ENCODE results near the gene HTR2B.
"Not testable (repeated sequence)": the region's sequence is repeated elsewhere in the genome, so short reads cannot be mapped to it uniquely, and the experiment has no call there.

The HTR2B gene

DNA sequence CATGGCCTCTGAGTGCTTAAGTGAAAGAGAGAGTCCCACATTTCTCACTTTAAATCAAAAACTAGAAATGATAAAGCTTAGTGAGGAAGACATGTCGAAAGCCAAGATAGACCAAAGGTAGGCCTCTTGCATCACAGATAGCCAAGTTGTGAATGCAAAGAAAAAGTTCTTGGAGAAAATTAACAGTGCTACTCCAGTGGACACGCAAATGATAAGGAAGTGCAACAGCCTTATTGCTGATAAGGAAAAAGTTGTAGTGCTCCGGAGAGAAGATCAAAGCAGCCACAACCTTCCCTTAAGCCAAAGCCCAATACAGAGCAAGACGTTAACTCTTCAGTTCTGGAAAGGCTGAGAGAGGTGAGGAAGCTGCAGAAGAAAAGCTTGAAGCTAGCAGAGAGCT is 36.1 kb downstream of the HTR2B start:
- no peak for DNase-seq

DNA sequence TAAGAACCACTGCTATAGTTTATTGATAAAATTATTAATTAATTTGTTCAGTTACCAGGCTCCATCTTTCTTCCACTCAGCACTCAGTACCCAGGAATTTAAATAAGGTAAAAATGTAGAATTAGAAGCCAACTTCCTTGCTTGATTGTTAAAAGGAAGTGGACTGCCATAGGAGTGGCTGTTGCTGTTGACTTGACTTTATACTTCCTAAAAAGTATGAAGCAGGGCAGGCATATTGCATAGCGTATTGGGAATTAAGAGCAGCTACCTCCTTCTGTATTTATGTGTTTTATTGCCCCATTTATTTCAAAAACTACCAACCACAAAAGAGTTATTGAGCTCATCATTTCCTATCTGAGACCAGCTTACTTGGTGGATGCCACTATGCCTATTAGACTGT is 40.3 kb downstream of the HTR2B start:
- no peak for DNase-seq

DNA sequence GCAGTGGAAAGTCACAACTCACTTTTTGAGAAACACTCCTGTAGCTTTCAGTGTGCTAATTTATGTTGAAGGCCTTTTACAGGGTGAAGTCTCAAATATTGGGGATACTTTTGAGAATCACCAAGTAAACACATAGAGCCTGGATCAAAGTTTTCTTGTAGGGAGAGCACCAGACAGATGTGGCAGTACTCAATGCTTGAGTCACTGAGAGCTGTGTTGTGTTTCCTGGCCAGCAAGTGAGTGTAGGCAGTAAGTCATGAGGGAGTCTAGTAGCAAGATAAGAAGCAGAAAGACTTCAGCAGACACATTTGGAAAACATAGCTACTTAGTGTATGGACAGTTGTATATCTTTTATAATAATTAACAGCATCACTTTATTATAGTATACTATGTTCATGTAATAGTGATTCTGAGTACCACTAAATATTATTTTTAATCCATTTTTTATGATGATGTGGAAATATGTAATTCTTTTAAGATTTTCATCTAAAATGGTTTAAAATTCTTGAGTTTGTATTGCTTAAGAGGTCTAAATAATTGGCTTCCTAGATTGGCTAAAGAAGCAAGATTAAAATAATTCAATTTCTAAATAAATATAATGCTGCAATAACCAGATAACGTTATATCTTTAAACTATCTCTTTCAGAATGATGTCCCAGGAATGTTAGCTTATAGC is 55.3 kb downstream of the HTR2B start:
- no peak for DNase-seq

DNA sequence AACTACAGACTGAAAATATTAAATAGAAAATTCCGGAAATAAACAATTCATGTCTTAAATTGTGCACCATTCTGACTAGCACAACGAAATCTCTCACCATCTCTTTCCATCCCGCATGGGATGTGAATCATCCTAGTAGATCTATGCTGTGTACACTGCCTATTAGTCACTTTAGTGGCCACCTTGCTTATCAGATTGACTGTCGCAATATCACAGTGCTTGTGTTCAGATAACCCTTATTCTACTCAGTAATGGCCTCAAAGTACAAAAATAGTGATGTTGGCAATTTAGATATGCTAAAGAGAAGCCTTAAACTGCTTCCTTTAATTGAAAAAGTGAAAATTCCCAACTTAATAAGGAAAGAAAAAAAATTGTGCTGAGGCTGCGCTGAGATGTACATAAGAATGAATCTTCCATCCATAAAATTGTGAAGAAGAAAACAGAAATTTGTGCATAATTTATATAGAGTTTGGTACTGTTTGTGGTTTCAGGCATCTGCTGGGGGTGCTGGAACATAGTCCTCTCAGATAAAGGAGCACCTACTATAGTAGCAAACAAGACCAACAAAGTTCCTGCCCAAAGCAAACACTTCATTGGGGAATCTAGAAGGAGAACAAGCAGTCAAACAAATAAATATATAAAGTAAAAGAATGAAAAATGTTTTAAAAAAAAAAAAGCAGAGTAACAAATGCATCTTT is 56.2 kb downstream of the HTR2B start:
- DNase-seq: no peak

DNA sequence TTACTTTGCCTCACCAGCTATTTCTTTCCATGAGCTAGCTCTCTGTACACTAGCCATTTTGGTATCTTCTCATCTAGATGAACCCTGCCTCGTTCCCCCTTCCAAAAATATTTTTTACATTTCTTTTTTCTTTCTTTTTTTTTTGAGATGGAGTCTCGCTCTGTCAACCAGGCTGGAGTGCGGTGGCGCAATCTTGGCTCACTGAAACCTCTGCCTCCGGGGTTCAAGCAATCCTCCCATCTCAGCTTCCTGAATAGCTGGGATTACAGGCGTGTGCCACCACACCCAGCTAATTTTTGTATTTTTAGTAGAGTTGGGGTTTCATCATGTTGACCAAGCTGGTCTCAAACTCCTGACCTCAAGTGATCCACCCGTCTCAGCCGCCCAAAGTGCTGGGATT is 57.3 kb downstream of the HTR2B start:
- not testable (repeated sequence) for DNase-seq

DNA sequence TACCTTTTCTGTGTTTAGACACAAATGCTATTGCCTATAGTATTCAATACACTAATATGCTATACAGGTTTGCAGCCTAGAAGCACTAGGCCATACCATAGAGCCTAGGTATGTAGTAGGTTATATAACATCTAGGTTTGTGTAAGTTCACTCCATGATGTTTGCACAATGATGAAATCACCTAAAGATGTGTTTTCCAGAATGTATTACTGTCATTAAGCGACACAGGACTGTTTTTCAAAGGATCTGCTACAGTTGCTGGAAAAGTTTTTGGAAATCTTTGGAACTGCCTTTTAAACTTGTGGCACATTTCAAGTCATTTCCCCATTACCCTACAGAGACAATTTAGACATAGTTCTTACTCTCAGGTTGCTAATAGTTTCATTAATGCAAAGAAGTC is 58.9 kb downstream of the HTR2B start:
- no peak for DNase-seq

DNA sequence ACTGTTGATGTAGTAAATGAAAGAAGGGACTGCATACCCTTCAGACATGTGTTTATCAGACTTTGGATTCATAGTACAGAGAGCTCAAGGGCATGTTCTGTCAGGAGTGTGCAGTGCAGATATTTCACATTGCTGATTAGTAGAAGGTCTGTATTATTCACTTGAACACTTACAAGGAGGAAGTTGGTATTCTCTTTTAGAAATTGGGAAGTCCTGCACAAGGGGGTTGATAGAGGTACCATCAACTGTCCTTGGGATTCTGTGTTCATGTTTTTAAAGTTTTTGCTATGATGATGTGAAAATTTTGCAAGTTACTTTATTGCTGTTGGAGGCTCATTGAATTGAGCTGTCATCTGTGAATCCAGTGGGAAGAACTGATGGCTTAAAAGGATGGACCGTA is 61.5 kb downstream of the HTR2B start:
- no peak for DNase-seq

DNA sequence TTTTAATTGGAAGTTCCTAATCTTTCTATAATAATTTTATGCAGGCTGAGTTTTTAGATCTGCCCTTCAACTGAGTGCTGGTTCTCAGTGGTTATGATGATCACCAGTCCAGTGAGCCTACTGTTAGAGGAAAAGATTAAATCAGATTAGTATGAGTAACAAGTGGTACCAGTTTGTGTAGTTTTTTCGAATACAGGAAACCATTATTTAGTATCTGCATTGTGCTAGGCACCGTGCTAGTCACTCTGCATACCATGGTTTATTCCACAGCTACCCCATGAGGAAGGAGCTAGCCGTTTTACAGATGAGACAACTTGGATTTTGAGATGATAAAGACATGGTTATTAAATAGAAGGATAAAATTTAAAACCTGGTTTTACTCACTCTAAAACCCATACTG is 62.1 kb downstream of the HTR2B start:
- no peak for DNase-seq

DNA sequence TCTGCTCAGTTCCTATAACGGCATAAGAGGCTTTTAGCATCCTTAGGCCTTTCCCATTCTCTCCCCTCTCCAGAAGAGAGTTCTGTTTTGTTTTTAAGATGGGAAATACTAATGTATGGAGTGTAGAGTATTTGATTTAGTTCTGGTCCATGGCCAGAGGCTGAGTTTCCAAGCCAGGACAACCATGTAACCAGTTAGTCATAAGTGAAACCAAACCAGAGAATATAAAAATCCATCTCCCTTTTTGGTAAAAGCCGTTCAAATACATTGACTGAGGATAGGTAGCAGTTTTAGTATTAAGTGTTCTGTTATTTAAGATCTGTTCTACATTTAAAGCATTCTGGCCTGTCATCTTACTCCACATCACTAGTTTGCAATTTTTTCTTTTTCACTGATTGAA is 65.1 kb downstream of the HTR2B start:
- no peak for DNase-seq

DNA sequence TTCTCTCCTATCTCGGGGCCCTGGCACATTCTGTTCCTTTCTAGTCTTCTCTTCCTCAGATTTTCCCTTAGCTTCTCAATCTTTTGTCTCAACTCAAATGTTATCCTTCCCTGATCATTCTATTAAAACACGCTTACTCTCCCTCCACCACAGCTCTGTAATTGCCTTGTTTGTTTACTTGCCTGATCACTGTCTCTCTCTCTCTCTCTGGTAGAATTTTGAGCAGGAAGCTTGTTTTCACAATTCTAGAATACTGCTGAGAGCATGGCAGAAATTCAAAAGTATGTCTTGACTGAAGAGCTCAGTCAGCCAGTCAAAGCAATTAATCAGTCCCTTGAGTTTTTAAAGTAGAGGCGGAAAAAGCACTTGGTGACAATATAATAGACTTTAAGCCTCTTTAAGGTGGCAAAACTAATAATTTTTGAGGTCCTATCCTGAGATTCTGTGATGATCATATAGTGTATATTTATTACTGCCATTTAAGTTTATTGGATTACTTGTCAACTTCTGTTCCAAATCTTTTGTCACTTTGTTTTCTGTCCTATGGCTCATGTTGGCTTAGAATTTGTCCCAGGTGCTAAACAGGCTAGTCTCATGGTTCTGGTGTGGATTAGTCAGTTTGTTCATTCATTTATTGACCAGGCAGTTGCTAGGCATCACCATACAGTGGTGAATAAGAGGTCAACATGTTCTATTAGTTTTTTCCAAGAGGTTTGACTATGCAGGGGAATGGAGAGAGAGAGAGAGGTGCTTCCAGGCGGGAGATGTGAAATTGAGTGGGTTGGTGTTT is 65.9 kb downstream of the HTR2B start:
- no peak for DNase-seq

All from stimulated activated CD4-positive, alpha-beta T cell treated with anti-CD3 and anti-CD28 coated beads, Interleukin-4, amount 100 ng/mL, for 4 hours (primary cell).